MM.1S (cell line): ENCODE results near the gene MYLK4.

Experiments
- DNase-seq: peaks from one replicate; pipeline ENCODE4 v3.0.0-alpha.2; 2015
- H2AFZ ChIP-seq: fragments of 300-600 bp; sonication (generic); 2 replicates; pipeline ENCODE4 v1.6.0; 2016; ENCODE audit warnings: antibody characterized with exemption, low read length
- H3F3A ChIP-seq: fragments of 300-600 bp; sonication (generic); 2 replicates; pipeline ENCODE4 v1.6.1; 2016; ENCODE audit warnings: mild to moderate bottlenecking, antibody characterized with exemption, low read length, moderate library complexity, mixed read lengths; ENCODE audit not compliant: insufficient read depth
- H3K27ac ChIP-seq: fragments of 300-600 bp; sonication (generic); 2 replicates; pipeline ENCODE4 v1.5.1; 2016; ENCODE audit warnings: mild to moderate bottlenecking, low read length
- H3K27me3 ChIP-seq: fragments of 300-600 bp; sonication (generic); replicated peaks from 2 replicates; pipeline ENCODE4 v1.6.0; 2016; ENCODE audit warnings: low read length; ENCODE audit not compliant: insufficient read depth
- H3K36me3 ChIP-seq: fragments of 300-600 bp; sonication (generic); replicated peaks from 2 replicates; pipeline ENCODE4 v1.6.1; 2016; ENCODE audit warnings: mild to moderate bottlenecking, low read length, mixed read lengths; ENCODE audit not compliant: insufficient read depth
- H3K4me1 ChIP-seq: fragments of 300-600 bp; sonication (generic); 2 replicates; pipeline ENCODE4 v1.6.1; 2016; ENCODE audit warnings: low read length, mixed read lengths
- H3K4me2 ChIP-seq: fragments of 300-600 bp; sonication (generic); 2 replicates; pipeline ENCODE4 v1.6.0; 2016; ENCODE audit warnings: low read depth, low read length
- H3K4me3 ChIP-seq: fragments of 300-600 bp; sonication (generic); 2 replicates; pipeline ENCODE4 v1.5.1; 2016; ENCODE audit warnings: low read length, mixed read lengths
- H3K79me2 ChIP-seq: fragments of 300-600 bp; sonication (generic); 2 replicates; pipeline ENCODE4 v1.6.1; 2016; ENCODE audit warnings: mixed run types, low read length, mixed read lengths
- H3K9ac ChIP-seq: fragments of 300-600 bp; sonication (generic); 2 replicates; pipeline ENCODE4 v1.6.1; 2016; ENCODE audit warnings: low read length, mixed read lengths
- H3K9me2 ChIP-seq: fragments of 300-600 bp; sonication (generic); replicated peaks from 2 replicates; pipeline ENCODE4 v1.6.1; 2016; ENCODE audit warnings: mild to moderate bottlenecking, low read length, mixed read lengths; ENCODE audit not compliant: insufficient read depth
- H3K9me3 ChIP-seq: fragments of 300-600 bp; sonication (generic); replicated peaks from 2 replicates; pipeline ENCODE4 v1.6.1; 2016; ENCODE audit warnings: mild to moderate bottlenecking, low read length, mixed read lengths; ENCODE audit not compliant: insufficient read depth
- H4K20me1 ChIP-seq: fragments of 300-600 bp; sonication (generic); 2 replicates; pipeline ENCODE4 v1.6.1; 2016; ENCODE audit warnings: mild to moderate bottlenecking, low read length, moderate library complexity, mixed read lengths; ENCODE audit not compliant: insufficient read depth
- EZH2 ChIP-seq: fragments of 300-600 bp; sonication (generic); optimal IDR thresholded peaks from 2 replicates; pipeline ENCODE3; 2017; ENCODE audit warnings: low read depth, mild to moderate bottlenecking, antibody characterized with exemption, low read length, mixed read lengths
- EZH2phosphoT487 ChIP-seq: fragments of 300-600 bp; sonication (generic); IDR thresholded peaks from 2 replicates; pipeline ENCODE4 v1.6.1; 2018; ENCODE audit warnings: antibody characterized with exemption, low read length
- TF ChIP-seq, protein P1 (sequence below): fragments of 300-600 bp; sonication (generic); IDR thresholded peaks from 2 replicates; pipeline ENCODE4 v1.5.1; 2016; ENCODE audit warnings: antibody characterized with exemption, low read length, mixed read lengths

MYLK4 gene

DNA sequence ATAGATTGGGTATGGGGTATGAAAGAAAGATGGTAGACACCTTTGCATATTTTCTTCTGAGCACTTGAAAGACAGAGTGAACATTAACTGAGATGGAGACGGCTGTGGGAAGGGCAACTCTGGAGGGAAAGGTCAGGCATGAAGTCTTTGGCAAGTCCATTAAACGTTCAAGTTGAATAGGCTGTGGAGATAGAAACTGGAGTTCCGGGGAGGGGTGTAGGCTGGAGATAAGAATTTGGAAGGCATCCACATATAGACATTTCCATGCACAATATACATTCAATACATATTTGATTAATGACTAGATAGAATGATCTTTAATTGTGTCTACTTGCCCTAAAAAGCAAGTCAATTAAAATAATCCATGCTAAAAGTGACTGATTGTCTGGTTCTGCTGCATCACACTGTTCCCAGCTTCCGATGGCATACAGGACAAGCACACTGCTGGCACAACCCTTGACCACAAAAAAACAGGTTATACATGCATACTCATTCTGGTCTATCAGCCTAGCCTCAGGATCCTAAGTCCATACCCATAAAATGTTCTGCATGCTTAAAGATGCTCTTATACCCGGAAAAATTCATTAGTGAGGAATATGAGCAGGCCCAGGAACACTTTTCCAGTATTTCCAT is 1.9 kb upstream of the MYLK4 start:
- H3K4me2 ChIP-seq = no peak overlapping the region

DNA sequence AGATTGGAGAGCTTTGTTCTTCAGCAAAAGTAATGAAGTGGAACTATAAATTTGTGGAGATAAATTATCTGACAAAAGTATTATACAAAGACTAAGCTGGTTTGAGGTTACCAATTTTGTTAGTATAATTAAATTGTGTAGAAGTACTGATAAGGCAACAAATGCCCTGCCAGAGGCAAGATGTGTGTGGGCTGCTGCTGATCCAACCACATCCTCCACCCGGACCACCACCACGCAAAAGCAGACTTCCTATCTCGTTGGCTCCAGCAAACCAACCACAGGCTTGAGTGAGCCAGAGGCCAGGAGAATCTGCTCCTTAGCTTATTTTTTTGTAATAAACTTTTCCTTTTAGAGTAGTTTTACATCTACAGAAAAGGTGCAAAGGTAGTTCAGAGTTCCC is 1.1 kb upstream of the MYLK4 start:
- Histone ChIP-seq H4K20me1 (no peaks in the 10 kb centered on the region), H3K27ac (no peak overlapping the region), H3K36me3 (no peaks in the 10 kb centered on the region), H3K9ac (no peak overlapping the region), H3K4me3 (no peak overlapping the region), H3K79me2 (no peaks in the 10 kb centered on the region), H3K9me2 (no peaks in the 10 kb centered on the region), H3K27me3 (no peaks in the 10 kb centered on the region), H2AFZ (no peak overlapping the region), H3K4me2 (no peak overlapping the region), H3K9me3 (no peaks in the 10 kb centered on the region), H3K4me1 (no peaks in the 10 kb centered on the region), H3F3A (no peaks in the 10 kb centered on the region)
- TF ChIP-seq, protein P1, sequence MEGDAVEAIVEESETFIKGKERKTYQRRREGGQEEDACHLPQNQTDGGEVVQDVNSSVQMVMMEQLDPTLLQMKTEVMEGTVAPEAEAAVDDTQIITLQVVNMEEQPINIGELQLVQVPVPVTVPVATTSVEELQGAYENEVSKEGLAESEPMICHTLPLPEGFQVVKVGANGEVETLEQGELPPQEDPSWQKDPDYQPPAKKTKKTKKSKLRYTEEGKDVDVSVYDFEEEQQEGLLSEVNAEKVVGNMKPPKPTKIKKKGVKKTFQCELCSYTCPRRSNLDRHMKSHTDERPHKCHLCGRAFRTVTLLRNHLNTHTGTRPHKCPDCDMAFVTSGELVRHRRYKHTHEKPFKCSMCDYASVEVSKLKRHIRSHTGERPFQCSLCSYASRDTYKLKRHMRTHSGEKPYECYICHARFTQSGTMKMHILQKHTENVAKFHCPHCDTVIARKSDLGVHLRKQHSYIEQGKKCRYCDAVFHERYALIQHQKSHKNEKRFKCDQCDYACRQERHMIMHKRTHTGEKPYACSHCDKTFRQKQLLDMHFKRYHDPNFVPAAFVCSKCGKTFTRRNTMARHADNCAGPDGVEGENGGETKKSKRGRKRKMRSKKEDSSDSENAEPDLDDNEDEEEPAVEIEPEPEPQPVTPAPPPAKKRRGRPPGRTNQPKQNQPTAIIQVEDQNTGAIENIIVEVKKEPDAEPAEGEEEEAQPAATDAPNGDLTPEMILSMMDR = no peak
- TF ChIP-seq EZH2phosphoT487 (no peak), EZH2 (no peak)
- no peak for DNase-seq

More for the DNA sequence above, 1.9 kb upstream of the MYLK4 start:
- H4K20me1 ChIP-seq = no peaks in the 10 kb centered on the region
- no peaks in the 10 kb centered on the region for H3F3A ChIP-seq
- H3K9ac ChIP-seq = no peak overlapping the region
- H3K4me1 ChIP-seq = no peaks in the 10 kb centered on the region
- no peak overlapping the region for H3K27ac ChIP-seq
- H3K9me3 ChIP-seq = no peaks in the 10 kb centered on the region
- TF ChIP-seq EZH2phosphoT487 (no peak), EZH2 (no peak)
- TF ChIP-seq, protein P1 = no peak
- no peaks in the 10 kb centered on the region for H3K9me2 ChIP-seq
- H3K4me3 ChIP-seq = no peak overlapping the region
- H3K36me3 ChIP-seq = no peaks in the 10 kb centered on the region
- H3K79me2 ChIP-seq = no peaks in the 10 kb centered on the region
- no peaks in the 10 kb centered on the region for H3K27me3 ChIP-seq
- DNase-seq = no peak
- H2AFZ ChIP-seq = no peak overlapping the region

DNA sequence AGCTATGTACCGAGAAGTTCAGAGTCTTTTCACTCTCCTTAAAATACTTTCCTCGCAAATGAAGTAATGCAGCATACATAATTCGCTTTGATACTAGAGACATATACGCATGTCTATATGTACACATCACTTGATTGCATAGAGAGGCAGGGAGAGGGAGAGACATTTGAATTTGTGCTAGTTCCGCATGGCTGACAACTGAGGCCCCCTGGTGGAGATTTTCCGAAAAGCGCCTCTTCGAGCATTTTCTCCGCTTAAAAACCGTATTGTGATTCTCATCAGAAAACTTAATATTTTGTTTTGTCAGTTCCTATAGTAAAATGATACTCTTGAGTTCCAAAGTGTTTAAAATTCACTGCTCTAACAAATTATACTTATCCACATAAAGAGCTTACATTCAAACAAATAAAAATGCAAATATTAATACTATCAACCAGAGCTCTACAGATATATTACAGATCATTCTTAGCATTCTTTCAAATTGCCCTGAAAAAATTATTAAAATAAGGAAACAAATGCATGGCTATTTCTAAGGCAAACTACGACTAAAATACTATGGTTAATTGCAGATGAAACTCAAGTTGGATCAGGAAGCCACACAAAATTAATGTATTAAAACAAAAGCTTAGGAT is 637 bp downstream of the MYLK4 start:
- TF ChIP-seq, protein P1 = peak; percentile 78
- TF ChIP-seq EZH2 = no peak
- TF ChIP-seq EZH2phosphoT487 = no peak
- Histone ChIP-seq H3K4me1 (no peaks in the 10 kb centered on the region), H3K9me3 (no peaks in the 10 kb centered on the region), H3K36me3 (no peaks in the 10 kb centered on the region), H3K27me3 (no peaks in the 10 kb centered on the region), H3K79me2 (no peaks in the 10 kb centered on the region), H3F3A (no peaks in the 10 kb centered on the region), H3K4me2 (no peak overlapping the region), H3K9ac (no peak overlapping the region), H2AFZ (no peak overlapping the region), H3K9me2 (no peaks in the 10 kb centered on the region), H4K20me1 (no peaks in the 10 kb centered on the region), H3K4me3 (no peak overlapping the region), H3K27ac (no peak overlapping the region)
- DNase-seq = peak; percentile 64
